ENCODE results near the gene BLVRA. TPM values are rescaled to one million over a fixed set of nuclear protein-coding genes. Genes with fewer than 3 reads are reported as not detected.

Gene BLVRA
- total and polyA plus RNA-seq, 2 experiments from 2014 or later, result 21.0 to 34.2 TPM

DNA sequence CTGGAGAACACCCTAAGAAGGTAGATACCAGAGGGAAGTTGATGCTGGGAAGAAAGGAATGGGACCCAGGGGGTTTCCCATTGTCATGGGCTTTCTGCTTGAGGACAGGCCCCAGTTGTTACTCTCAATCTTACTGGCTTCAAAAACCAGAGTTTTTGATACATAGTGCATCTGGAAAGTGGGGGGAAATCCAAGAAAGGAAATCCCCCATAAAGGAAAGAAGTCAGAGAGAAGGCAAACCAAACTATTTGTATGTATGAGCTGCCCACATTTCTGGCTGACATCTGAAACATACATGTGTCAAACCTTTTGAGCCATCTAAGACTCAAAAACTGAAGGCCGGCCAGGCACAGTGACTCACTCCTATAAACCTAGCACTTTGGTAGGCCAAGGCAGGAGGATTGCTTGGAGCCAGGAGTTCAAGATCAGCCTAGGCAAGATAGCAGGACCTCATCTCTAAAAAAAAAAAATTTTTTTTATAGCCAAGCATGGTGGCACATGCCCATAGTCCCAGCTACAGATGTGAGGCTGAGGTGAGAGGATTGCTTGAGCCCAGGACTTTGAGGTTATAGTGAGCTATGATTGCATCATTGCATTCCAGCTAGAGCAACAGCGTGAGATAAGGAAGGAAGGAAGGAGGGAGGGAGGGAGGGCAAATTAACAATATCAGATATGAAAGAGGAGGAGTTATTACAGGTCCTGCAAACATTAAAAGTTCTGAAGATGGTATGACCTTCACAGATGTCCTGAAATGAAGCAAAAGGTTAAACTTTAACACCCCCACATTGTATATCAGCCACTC, 22.5 kb upstream of the BLVRA start:
- Histone ChIP-seq H3K9me2 (replicated peaks; ENCODE audit: insufficient read depth) (no peaks in the 10 kb centered on the region), H3K27me3 (no peaks in the 10 kb centered on the region), H3K36me3 (replicated peaks; ENCODE audit: insufficient read depth, low read depth) (no peaks in the 10 kb centered on the region), H3K4me3 (no peak overlapping the region), H3K79me2 (no peaks in the 10 kb centered on the region), H3K9me3 (ENCODE audit: low read depth) (no peaks in the 10 kb centered on the region), H3K4me1 (ENCODE audit: insufficient read depth) (no peaks in the 10 kb centered on the region), H3K4me2 (peak overlapping the region; percentile 39), H3K27ac (peak overlapping the region; percentile 4), H4K20me1 (ENCODE audit: insufficient read depth, poor library complexity, severe bottlenecking) (no peaks in the 10 kb centered on the region), H2AFZ (no peak overlapping the region)
- DNase-seq (ENCODE audit: low spot score), result peak; percentile 39
- WGBS (ENCODE audit: low lambda C conversion rate, missing lambda C conversion rate), result 54% methylated on average over 2 of the region's 2 CpGs
- no peak for TF ChIP-seq EZH2phosphoT487 (IDR thresholded peaks at IDR 0.05; ENCODE audit: low read depth, severe bottlenecking, unreplicated experiment)
- TF ChIP-seq EZH2 (IDR thresholded peaks at IDR 0.05; ENCODE audit: borderline replicate concordance), result no peak
- no peak for TF ChIP-seq CTCF (IDR thresholded peaks at IDR 0.05; ENCODE audit: poor library complexity)

GRCh38 chr7:43737467-43738127, 20.9 kb upstream of the BLVRA start:
- WGBS (ENCODE audit: low lambda C conversion rate, missing lambda C conversion rate), result 92% methylated on average over 6 of the region's 6 CpGs
- Histone ChIP-seq H3K9me2 (replicated peaks; ENCODE audit: insufficient read depth) (no peaks in the 10 kb centered on the region), H3K27me3 (no peaks in the 10 kb centered on the region), H2AFZ (no peak overlapping the region), H3K9me3 (ENCODE audit: low read depth) (no peaks in the 10 kb centered on the region), H3K79me2 (no peaks in the 10 kb centered on the region), H3K4me2 (no peak overlapping the region), H3K4me3 (no peak overlapping the region), H4K20me1 (ENCODE audit: insufficient read depth, poor library complexity, severe bottlenecking) (no peaks in the 10 kb centered on the region), H3K4me1 (ENCODE audit: insufficient read depth) (no peaks in the 10 kb centered on the region), H3K36me3 (replicated peaks; ENCODE audit: insufficient read depth, low read depth) (no peaks in the 10 kb centered on the region), H3K27ac (no peak overlapping the region)
- DNase-seq (ENCODE audit: low spot score), result no peak
- no peak for TF ChIP-seq EZH2 (IDR thresholded peaks at IDR 0.05; ENCODE audit: borderline replicate concordance)

DNA sequence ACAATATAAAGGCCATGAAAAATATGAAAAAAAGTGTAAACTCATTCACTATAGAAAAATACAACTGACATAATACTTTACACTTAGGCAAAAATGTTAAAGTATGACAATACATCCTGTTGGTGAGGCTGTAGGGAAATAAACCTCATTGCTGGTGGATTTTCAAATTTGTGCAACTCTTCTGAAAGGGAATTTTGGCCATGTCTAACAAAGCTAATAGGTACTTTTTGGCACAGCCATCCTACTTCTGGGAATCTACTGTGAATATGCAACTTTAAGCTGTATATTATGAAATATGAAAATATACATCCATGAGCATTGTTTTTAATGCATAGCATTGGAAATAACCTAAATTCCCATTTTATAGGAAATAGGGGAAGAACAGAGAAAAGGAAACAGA, 15.8 kb upstream of the BLVRA start:
- Histone ChIP-seq H3K36me3 (replicated peaks; ENCODE audit: insufficient read depth, low read depth) (no peaks in the 10 kb centered on the region), H3K27me3 (no peaks in the 10 kb centered on the region), H3K27ac (no peak overlapping the region), H3K9me3 (ENCODE audit: low read depth) (no peaks in the 10 kb centered on the region), H4K20me1 (ENCODE audit: insufficient read depth, poor library complexity, severe bottlenecking) (no peaks in the 10 kb centered on the region), H3K9me2 (replicated peaks; ENCODE audit: insufficient read depth) (no peaks in the 10 kb centered on the region), H3K4me3 (no peak overlapping the region), H3K79me2 (no peaks in the 10 kb centered on the region), H2AFZ (no peak overlapping the region), H3K4me2 (no peak overlapping the region), H3K4me1 (ENCODE audit: insufficient read depth) (no peaks in the 10 kb centered on the region)
- TF ChIP-seq EZH2phosphoT487 (IDR thresholded peaks at IDR 0.05; ENCODE audit: low read depth, severe bottlenecking, unreplicated experiment) (no peak), CTCF (IDR thresholded peaks at IDR 0.05; ENCODE audit: poor library complexity) (no peak), EZH2 (IDR thresholded peaks at IDR 0.05; ENCODE audit: borderline replicate concordance) (no peak)
- DNase-seq (ENCODE audit: low spot score), result no peak

Measured in hepatocyte (in vitro differentiated cells).